WTC11 (cell line): ENCODE results near the gene SMAD6. TPM values are rescaled to one million over a fixed set of nuclear protein-coding genes. Genes with fewer than 3 reads are reported as not detected.

Source experiments
- ATAC-seq: fragments of 200-7000 bp; cut with Tn5 transposase; 2 replicates; pipeline ENCODE4 v1.10.0; 2021; ENCODE audit warnings: mild to moderate bottlenecking, moderate library complexity
- CTCF ChIA-PET: fragments of 300-600 bp; sonication (Branson Sonifier 250); formaldehyde crosslinking; loops from one replicate; lab custom pipeline; 2021; ENCODE audit warnings: antibody characterized with exemption; lab: Charles Lee
- POLR2A ChIA-PET: fragments of 350-600 bp; sonication (Branson Sonifier 250); formaldehyde crosslinking; loops from one replicate; lab custom pipeline; 2021; ENCODE audit warnings: antibody characterized with exemption; lab: Charles Lee
- DNase-seq: peaks from one replicate; pipeline ENCODE4 v3.0.0; 2021; ENCODE audit warnings: low spot score
- H3K27ac Mint-ChIP-seq: 2 replicates; pipeline ENCODE4 v1.8.0; 2021; ENCODE audit warnings: mixed read lengths
- H3K27me3 Mint-ChIP-seq: 2 replicates; pipeline ENCODE4 v1.8.0; 2021; ENCODE audit warnings: low read depth, mild to moderate bottlenecking, moderate library complexity, mixed read lengths
- H3K36me3 Mint-ChIP-seq: 2 replicates; pipeline ENCODE4 v1.8.0; 2021; ENCODE audit warnings: mixed read lengths
- H3K4me1 Mint-ChIP-seq: 2 replicates; pipeline ENCODE4 v1.8.0; 2022; ENCODE audit warnings: mixed read lengths
- H3K4me3 Mint-ChIP-seq: 2 replicates; pipeline ENCODE4 v1.8.0; 2021; ENCODE audit warnings: mild to moderate bottlenecking, moderate library complexity, mixed read lengths
- H3K9me3 Mint-ChIP-seq: 2 replicates; pipeline ENCODE4 v1.8.0; 2021; ENCODE audit warnings: mixed read lengths
- AFF4 ChIP-seq: sonication (generic); formaldehyde crosslinking; IDR thresholded peaks from 2 replicates; pipeline ENCODE4 v1.8.1; 2023; ENCODE audit warnings: mild to moderate bottlenecking, missing genetic modification reagents, borderline replicate concordance
- ARID4B ChIP-seq: sonication (generic); formaldehyde crosslinking; IDR thresholded peaks from 2 replicates; pipeline ENCODE4 v1.8.0; 2023; ENCODE audit warnings: missing genetic modification reagents, mild to moderate bottlenecking, borderline replicate concordance
- ATF6 ChIP-seq: sonication (generic); formaldehyde crosslinking; IDR thresholded peaks from 2 replicates; pipeline ENCODE4 v1.8.1; 2023; ENCODE audit warnings: mild to moderate bottlenecking, missing genetic modification reagents
- CREM ChIP-seq: sonication (generic); formaldehyde crosslinking; IDR thresholded peaks from 2 replicates; pipeline ENCODE4 v1.8.1; 2022; ENCODE audit warnings: mild to moderate bottlenecking, missing genetic modification reagents, moderate library complexity
- CTCF ChIP-seq: fragments of 200-600 bp; IDR thresholded peaks from 2 replicates; pipeline ENCODE4 v1.8.0; 2022; ENCODE audit warnings: antibody characterized with exemption
- ERG ChIP-seq: fragments of 250-450 bp; sonication (Bioruptor Pico); IDR thresholded peaks from 2 replicates; pipeline ENCODE4 v1.8.0; 2021; ENCODE audit warnings: mild to moderate bottlenecking
- ETV6 ChIP-seq: sonication (generic); formaldehyde crosslinking; IDR thresholded peaks from 2 replicates; pipeline ENCODE4 v1.8.1; 2022; ENCODE audit warnings: mild to moderate bottlenecking, missing genetic modification reagents
- FOXJ3 ChIP-seq: sonication (generic); formaldehyde crosslinking; IDR thresholded peaks from 2 replicates; pipeline ENCODE4 v1.9.0; 2021; ENCODE audit warnings: missing genetic modification reagents, mild to moderate bottlenecking, borderline replicate concordance
- SOX15 ChIP-seq: fragments of 250-450 bp; sonication (Bioruptor Pico); IDR thresholded peaks from 2 replicates; pipeline ENCODE4 v1.9.0; 2021; ENCODE audit warnings: mild to moderate bottlenecking
- STAT6 ChIP-seq: sonication (generic); formaldehyde crosslinking; conservative IDR thresholded peaks from 2 replicates; pipeline ENCODE4 v1.8.1; 2023; ENCODE audit warnings: mild to moderate bottlenecking, low read depth, missing genetic modification reagents, moderate library complexity
- total RNA-seq: library from RNA; stranded (reverse); gene quantifications from 3 replicates; pipeline ENCODE4 v1.2.3, GENCODE V29; 2021

SMAD6 gene
- total RNA-seq, 1 experiment from 2014 or later, result 13.9 TPM

GRCh38 chr15:66763186-66764071 lies 61.4 kb downstream of the SMAD6 start (continued):
- TF ChIP-seq ARID4B (CRISPR knock-in tag), result no peak
- TF ChIP-seq CTCF, result no peak
- no peak for TF ChIP-seq ERG (CRISPR knock-in tag)
- no peak for TF ChIP-seq AFF4 (CRISPR knock-in tag)
- TF ChIP-seq ATF6 (CRISPR knock-in tag), result no peak
- no peak for TF ChIP-seq FOXJ3
- TF ChIP-seq SOX15, result no peak
- TF ChIP-seq CREM (CRISPR knock-in tag), result no peak

- Mint-ChIP-seq H3K4me3 (no peak overlapping the region), H3K9me3 (no peaks in the 10 kb centered on the region), H3K27ac (no peak overlapping the region), H3K27me3 (no peaks in the 10 kb centered on the region), H3K4me1 (peaks cover 32% of the 10 kb centered on the region), H3K36me3 (no peaks in the 10 kb centered on the region)
- ChIA-PET POLR2A (no interaction called here), CTCF (interaction anchor here (1.2 kb wide), 1 partner anchor 146 kb away, joined by 3 read pairs; no protein-coding TSS in a partner anchor)
- ATAC-seq (no peak), DNase-seq (no peak)
- TF ChIP-seq STAT6 (CRISPR knock-in tag), result no peak
- no peak for TF ChIP-seq ETV6
- no peak for TF ChIP-seq CTCF
Measured at GRCh38 chr15:66764072-66764786, 62.2 kb downstream of the SMAD6 start.
